ENCODE measurements around the gene WWOX.

WWOX gene

GRCh38 chr16:78235168-78235800, 135.8 kb downstream of the WWOX start:
- peak; percentile 70 for DNase-seq

- DNase-seq = no peak
Observed at GRCh38 chr16:78235876-78236275, 136.4 kb downstream of the WWOX start.

GRCh38 chr16:78237841-78238240, 138.4 kb downstream of the WWOX start:
- no peak for DNase-seq

- DNase-seq = no peak
Observed at GRCh38 chr16:78240459-78241222, 141.2 kb downstream of the WWOX start.

- DNase-seq = no peak
Observed at GRCh38 chr16:78242239-78242630, 142.8 kb downstream of the WWOX start.

- no peak for DNase-seq
Observed at GRCh38 chr16:78244131-78244895, 144.9 kb downstream of the WWOX start.

- DNase-seq = no peak
Observed at GRCh38 chr16:78246559-78246958, 147.1 kb downstream of the WWOX start.

GRCh38 chr16:78249056-78249455, 149.6 kb downstream of the WWOX start:
- DNase-seq = no peak

- no peak for DNase-seq
Observed at GRCh38 chr16:78249832-78250231, 150.4 kb downstream of the WWOX start.

GRCh38 chr16:78251115-78251514, 151.7 kb downstream of the WWOX start:
- no peak for DNase-seq

- no peak for DNase-seq
Observed at GRCh38 chr16:78252757-78253156, 153.3 kb downstream of the WWOX start.

GRCh38 chr16:78254841-78255240, 155.4 kb downstream of the WWOX start:
- DNase-seq = no peak

- DNase-seq = no peak
Observed at GRCh38 chr16:78256686-78257375, 157.4 kb downstream of the WWOX start.

- DNase-seq = no peak
Observed at GRCh38 chr16:78257376-78257728, 157.9 kb downstream of the WWOX start.

- DNase-seq = no peak
Observed at GRCh38 chr16:78258375-78259065, 159.1 kb downstream of the WWOX start.

GRCh38 chr16:78259873-78260272, 160.4 kb downstream of the WWOX start:
- no peak for DNase-seq

GRCh38 chr16:78264642-78265041, 165.2 kb downstream of the WWOX start:
- no peak for DNase-seq

GRCh38 chr16:78269256-78269655, 169.8 kb downstream of the WWOX start:
- DNase-seq = no peak

- no peak for DNase-seq
Observed at GRCh38 chr16:78271981-78272380, 172.5 kb downstream of the WWOX start.

- DNase-seq = no peak
Observed at GRCh38 chr16:78274771-78275170, 175.3 kb downstream of the WWOX start.

- DNase-seq = no peak
Observed at GRCh38 chr16:78275420-78275819, 176.0 kb downstream of the WWOX start.

GRCh38 chr16:78277321-78278055, 178.0 kb downstream of the WWOX start:
- no peak for DNase-seq
